Measurements from ENCODE around the gene APOB. TPM values are rescaled to one million over a fixed set of nuclear protein-coding genes. Genes with fewer than 3 reads are reported as not detected.

Gene APOB
- total RNA-seq, result 1 to 10 TPM in 1 of 3 donors, under 1 TPM in 2; 0.82 to 1.1 (median 0.95) TPM

- no peaks in the 10 kb centered on the region for H3K9me3 Mint-ChIP-seq
- ATAC-seq (peak in 1 of 2 donors; percentile 26), DNase-seq (no peak)
- H3K36me3 Mint-ChIP-seq (ENCODE audit: insufficient read depth), result no peaks in the 10 kb centered on the region
- peaks cover 3% of the 10 kb centered on the region for H3K4me1 Mint-ChIP-seq (ENCODE audit: low read depth)
- peaks cover 34% of the 10 kb centered on the region for H3K27me3 Mint-ChIP-seq (ENCODE audit: low read depth)
- peak within 1 kb of the TSS; percentile 45 for H3K4me3 Mint-ChIP-seq
Measured at GRCh38 chr2:21043744-21044532, at the start of gene APOB. APOB (minus strand) TSS chr2:21044073; CDS start chr2:21043945, 128 bp downstream.

DNA sequence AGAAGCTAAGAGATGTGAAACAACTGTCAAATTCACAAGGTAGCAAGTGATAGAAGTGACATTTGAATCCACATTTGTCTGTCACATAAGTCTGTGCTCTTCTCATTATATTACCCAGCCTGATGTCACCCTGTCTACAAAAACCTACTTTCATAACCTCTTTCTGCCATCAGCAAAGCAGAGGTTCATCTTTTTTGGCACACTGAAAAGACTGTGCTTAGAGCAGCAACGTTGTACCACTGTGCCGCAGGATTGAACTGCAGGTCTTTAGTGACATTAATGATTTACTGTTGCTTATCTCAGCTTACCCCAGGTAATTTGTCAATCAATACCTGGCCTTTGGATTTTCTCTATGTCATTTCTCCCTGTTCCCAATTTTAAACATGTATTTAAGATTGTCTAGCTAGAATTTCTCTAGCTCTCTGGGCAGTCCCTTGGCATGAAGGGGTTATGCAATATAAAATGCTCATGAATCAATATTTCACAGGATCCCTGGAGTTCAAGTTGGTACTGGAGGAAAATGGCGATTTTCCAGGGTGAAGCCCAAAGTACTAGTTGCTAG is 48.5 kb upstream of the APOB start:
- Mint-ChIP-seq H3K27me3 (ENCODE audit: low read depth) (peaks cover 4% of the 10 kb centered on the region), H3K4me3 (no peak overlapping the region), H3K36me3 (ENCODE audit: insufficient read depth) (no peaks in the 10 kb centered on the region), H3K9me3 (no peaks in the 10 kb centered on the region), H3K4me1 (ENCODE audit: low read depth) (no peaks in the 10 kb centered on the region)
- ATAC-seq (no peak), DNase-seq (no peak)

GRCh38 chr2:21084401-21084800 is 40.5 kb upstream of the APOB start:
- no peaks in the 10 kb centered on the region for H3K27me3 Mint-ChIP-seq (ENCODE audit: low read depth)
- H3K4me1 Mint-ChIP-seq (ENCODE audit: low read depth), result no peaks in the 10 kb centered on the region
- H3K9me3 Mint-ChIP-seq, result no peaks in the 10 kb centered on the region
- ATAC-seq, result no peak
- no peak for DNase-seq
- H3K36me3 Mint-ChIP-seq (ENCODE audit: insufficient read depth), result no peaks in the 10 kb centered on the region
- H3K4me3 Mint-ChIP-seq, result no peak overlapping the region

- no peak overlapping the region for H3K4me3 Mint-ChIP-seq
- H3K27me3 Mint-ChIP-seq (ENCODE audit: low read depth), result no peaks in the 10 kb centered on the region
- no peaks in the 10 kb centered on the region for H3K36me3 Mint-ChIP-seq (ENCODE audit: insufficient read depth)
- no peak for ATAC-seq
- H3K4me1 Mint-ChIP-seq (ENCODE audit: low read depth), result no peaks in the 10 kb centered on the region
- no peaks in the 10 kb centered on the region for H3K9me3 Mint-ChIP-seq
- DNase-seq, result no peak
Measured at GRCh38 chr2:21083482-21083881, 39.6 kb upstream of the APOB start.

DNA sequence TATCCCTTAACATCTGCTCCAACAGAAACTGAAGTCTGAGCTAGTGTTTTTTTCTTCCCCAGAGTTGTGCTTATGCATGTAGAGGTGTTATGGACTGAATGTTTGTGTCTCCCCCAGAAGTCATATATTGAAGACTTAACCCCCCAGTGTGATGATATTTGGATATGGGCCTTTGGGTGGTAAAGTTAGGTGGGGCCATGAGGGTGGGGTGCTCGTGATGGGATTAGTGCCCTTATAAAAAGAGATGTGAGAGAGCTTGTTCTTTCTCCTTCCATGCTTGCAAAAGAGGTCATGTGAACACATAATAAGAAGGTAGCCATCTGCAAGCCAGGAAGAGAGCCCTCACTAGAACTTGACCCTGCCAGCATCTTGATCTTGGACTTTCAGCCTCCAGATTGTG is 34.4 kb upstream of the APOB start:
- DNase-seq, result no peak
- Mint-ChIP-seq H3K27me3 (ENCODE audit: low read depth) (no peaks in the 10 kb centered on the region), H3K4me1 (ENCODE audit: low read depth) (no peaks in the 10 kb centered on the region), H3K9me3 (peaks cover 3% of the 10 kb centered on the region), H3K36me3 (ENCODE audit: insufficient read depth) (no peaks in the 10 kb centered on the region), H3K4me3 (no peak overlapping the region)
- ATAC-seq, result no peak

- ATAC-seq, result no peak
- Mint-ChIP-seq H3K36me3 (ENCODE audit: insufficient read depth) (no peaks in the 10 kb centered on the region), H3K27me3 (ENCODE audit: low read depth) (peaks cover 6% of the 10 kb centered on the region), H3K4me3 (no peak overlapping the region), H3K4me1 (ENCODE audit: low read depth) (no peaks in the 10 kb centered on the region), H3K9me3 (no peaks in the 10 kb centered on the region)
- no peak for DNase-seq
Measured at GRCh38 chr2:21072477-21073242, 28.8 kb upstream of the APOB start.

DNA sequence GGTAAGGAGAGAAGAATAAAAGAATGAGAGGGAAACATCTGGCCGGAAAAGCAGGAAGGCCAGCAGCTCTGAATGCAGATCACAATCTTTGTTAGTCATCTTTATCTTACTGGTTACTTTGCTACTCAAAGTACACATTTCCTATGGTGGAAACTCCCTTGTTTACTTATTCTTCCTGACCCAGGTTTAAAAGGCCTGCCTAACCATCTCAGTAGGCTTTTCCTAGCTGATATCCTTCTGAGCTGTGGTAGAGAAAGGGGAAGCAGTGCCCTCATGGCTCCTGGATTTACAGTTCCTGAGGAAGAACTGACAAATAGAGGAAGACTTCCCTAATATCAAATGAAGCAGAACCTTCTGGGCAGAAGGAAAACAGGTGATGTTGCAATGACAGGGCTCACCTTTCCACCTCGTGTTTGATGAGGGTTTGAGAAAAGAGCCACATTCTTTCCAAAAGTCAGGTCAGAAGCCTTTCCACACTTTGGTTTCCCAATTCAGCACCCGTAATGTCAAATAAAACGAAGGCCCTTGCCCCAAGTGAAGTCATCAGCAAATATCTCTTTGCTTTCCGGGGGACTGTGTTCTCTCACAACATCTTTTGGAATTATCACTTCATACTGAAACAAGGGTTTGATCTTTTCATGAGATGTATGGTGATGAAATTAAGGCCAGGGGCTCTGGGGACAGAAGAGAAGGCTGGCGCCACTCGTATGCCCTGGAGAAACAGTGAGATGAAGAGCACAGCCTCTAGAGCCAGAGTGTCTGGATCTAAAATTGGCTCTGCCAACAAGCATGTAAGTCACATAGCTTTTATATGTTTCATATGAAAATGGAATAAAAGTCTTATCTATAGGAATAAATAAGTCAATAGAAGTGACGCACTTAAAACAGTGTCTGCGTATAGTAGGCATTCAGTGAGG is 26.7 kb upstream of the APOB start:
- H3K4me1 Mint-ChIP-seq (ENCODE audit: low read depth), result no peaks in the 10 kb centered on the region
- DNase-seq, result no peak
- H3K36me3 Mint-ChIP-seq (ENCODE audit: insufficient read depth), result no peaks in the 10 kb centered on the region
- H3K27me3 Mint-ChIP-seq (ENCODE audit: low read depth), result peaks cover 11% of the 10 kb centered on the region
- no peaks in the 10 kb centered on the region for H3K9me3 Mint-ChIP-seq
- ATAC-seq, result no peak
- H3K4me3 Mint-ChIP-seq, result no peak overlapping the region

DNA sequence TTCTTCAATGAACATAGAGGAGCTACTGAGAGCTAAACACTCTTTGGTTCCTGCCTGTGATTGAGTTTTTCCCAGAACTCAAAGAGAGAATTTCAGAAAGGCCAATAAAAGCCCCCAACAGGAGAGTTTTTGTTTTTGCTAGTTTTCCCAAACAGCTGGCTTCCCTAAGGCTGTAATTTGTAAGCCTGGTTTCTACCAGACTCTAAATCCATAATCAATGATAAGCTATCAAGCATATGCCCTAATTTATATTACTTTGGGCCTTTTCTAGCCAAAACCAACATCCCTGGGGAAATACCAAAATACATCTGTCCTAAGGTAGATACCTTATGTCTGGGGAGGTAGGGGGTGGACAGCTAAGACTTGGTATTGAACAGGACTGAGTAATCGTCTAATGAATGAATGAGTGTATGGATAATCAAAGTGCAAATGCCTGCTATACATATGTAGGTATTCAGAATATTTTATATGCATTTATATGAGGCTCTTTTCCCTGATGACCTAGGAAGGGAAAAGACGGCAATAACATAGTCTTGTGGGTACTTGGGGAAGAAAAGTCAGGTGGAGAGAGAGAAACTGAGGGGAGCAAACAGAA is 26.0 kb upstream of the APOB start:
- Mint-ChIP-seq H3K4me3 (no peak overlapping the region), H3K9me3 (no peaks in the 10 kb centered on the region), H3K4me1 (ENCODE audit: low read depth) (no peaks in the 10 kb centered on the region), H3K27me3 (ENCODE audit: low read depth) (peaks cover 11% of the 10 kb centered on the region), H3K36me3 (ENCODE audit: insufficient read depth) (no peaks in the 10 kb centered on the region)
- ATAC-seq (no peak), DNase-seq (no peak)

DNA sequence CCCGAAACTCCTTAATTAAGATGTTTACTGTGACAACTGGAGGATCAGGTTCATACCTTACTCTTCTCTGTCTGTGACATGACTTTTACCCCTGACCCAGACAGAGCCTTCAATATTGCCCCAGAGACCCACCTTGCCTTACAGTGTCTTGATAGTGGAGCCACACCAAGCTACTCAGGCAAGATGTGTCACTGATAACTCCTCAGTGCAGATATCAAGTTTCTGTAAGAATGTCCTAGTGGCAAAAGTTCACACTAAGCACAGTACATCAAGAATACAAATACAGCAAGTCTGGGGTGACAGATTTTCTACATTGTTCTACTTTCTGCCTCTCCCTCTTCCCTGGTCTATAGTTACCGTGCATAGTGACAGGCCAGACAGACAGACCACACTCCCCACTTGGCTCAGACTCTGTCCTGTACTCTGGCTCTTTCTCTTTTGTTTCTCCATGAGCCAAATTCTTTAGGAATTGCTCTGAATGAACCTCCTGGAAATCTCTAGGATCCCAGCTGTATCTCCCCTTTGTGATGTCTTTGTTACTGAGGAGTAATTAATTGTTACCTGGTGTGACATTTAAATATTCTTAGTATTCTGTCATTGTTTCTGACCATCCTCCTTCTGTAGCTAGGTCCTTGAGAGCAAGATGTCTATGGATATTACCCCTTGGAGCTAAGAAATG is 24.1 kb upstream of the APOB start:
- Mint-ChIP-seq H3K36me3 (ENCODE audit: insufficient read depth) (no peaks in the 10 kb centered on the region), H3K9me3 (no peaks in the 10 kb centered on the region), H3K4me3 (no peak overlapping the region), H3K27me3 (ENCODE audit: low read depth) (peaks cover 11% of the 10 kb centered on the region), H3K4me1 (ENCODE audit: low read depth) (no peaks in the 10 kb centered on the region)
- ATAC-seq (no peak), DNase-seq (no peak)

- Mint-ChIP-seq H3K4me3 (no peak overlapping the region), H3K9me3 (no peaks in the 10 kb centered on the region), H3K36me3 (ENCODE audit: insufficient read depth) (no peaks in the 10 kb centered on the region), H3K4me1 (ENCODE audit: low read depth) (no peaks in the 10 kb centered on the region), H3K27me3 (ENCODE audit: low read depth) (peaks cover 11% of the 10 kb centered on the region)
- DNase-seq (no peak), ATAC-seq (no peak)
Measured at GRCh38 chr2:21067125-21067524, 23.3 kb upstream of the APOB start.

DNA sequence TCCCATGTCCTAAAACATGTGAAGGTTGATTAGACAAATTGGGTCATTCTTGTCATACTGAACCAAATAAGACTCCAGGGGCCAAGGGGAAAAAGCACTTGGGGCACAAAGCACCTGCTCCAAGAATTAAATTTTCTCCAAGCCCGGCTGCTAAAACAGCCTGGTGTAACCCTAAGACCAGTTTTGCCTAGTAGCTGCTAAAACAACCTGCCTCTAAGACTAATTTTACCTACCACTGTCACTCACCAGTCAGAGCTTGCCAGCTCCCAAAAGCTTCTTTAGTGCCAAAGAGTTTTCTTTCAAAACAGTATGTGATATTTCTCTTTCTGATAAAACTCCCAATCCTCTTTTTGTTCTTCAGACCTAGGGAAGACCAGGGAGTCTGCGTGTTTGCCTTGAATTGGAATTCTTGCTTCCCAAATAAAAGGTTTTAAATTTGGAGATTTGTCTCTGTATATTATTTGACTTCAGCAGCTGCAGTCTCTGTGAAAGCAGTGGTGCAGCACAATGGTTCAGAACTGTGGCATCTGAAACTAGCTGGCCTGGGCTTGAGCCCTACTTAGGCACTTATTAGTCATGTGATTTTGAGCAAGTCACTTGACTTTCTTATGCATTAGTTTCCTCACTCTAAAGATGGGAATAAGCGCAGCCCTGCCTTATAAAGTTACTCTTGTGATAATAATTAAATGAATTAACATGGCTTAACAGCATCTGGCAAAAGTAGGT is 16.2 kb upstream of the APOB start:
- Mint-ChIP-seq H3K4me3 (no peak overlapping the region), H3K4me1 (ENCODE audit: low read depth) (no peaks in the 10 kb centered on the region), H3K27me3 (ENCODE audit: low read depth) (peaks cover 5% of the 10 kb centered on the region), H3K36me3 (ENCODE audit: insufficient read depth) (no peaks in the 10 kb centered on the region), H3K9me3 (no peaks in the 10 kb centered on the region)
- ATAC-seq (no peak), DNase-seq (no peak)

DNA sequence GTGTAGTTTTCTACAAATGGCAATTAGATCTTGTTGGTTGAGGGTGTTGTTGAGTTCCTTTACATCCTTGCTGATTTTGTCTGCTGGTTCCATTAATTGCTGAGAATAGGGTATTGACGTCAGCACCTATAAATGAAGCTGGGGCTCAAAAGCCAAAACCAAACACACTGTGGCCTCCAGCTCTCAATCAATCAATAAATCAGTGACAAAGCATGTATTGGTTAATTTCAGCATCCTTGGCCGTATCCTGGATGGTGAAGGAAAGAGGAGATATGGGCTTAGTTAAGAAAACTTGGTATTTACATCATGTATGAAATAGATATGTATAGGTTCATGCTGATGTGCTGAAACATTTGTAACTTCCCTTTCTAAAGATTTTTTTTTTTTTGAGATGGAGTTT is 13.2 kb upstream of the APOB start:
- Mint-ChIP-seq H3K9me3 (no peaks in the 10 kb centered on the region), H3K27me3 (ENCODE audit: low read depth) (peaks cover 15% of the 10 kb centered on the region), H3K36me3 (ENCODE audit: insufficient read depth) (no peaks in the 10 kb centered on the region), H3K4me3 (no peak overlapping the region), H3K4me1 (ENCODE audit: low read depth) (no peaks in the 10 kb centered on the region)
- ATAC-seq (no peak), DNase-seq (no peak)

Measured in activated T-cell treated with anti-CD3 and anti-CD28 coated beads, Interleukin-2, amount 50 U/mL, for 4 hours (primary cell).